ENCODE data around the gene ATAD3C.
"Not testable (repeated sequence)": the region's sequence is repeated elsewhere in the genome, so short reads cannot be mapped to it uniquely, and the experiment has no call there.

DNA sequence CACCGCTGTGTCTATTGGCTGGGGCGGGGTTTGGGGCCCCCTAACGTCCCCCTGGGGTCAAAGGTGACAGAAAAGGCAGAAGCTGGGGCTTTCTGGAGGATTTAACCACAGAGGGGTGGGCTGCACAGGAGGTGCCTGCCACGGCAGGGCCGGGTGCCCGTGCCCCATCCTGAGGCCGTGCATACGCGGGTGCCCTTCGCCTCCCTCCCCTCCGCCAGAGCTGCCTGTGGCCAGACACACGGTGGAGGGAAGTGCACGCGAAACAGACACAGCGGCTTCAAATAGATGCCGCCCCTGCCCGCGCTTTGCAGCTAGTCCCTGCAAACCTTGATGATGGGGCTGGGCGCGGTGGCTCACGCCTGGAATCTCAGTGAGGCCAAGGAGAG lies 60.0 kb downstream of the ATAD3C start:
- TF ChIP-seq POLR2AphosphoS5, EP300, POLR2A (IDR thresholded peaks at IDR 0.05): not testable (repeated sequence)
- TF ChIP-seq, protein P1, sequence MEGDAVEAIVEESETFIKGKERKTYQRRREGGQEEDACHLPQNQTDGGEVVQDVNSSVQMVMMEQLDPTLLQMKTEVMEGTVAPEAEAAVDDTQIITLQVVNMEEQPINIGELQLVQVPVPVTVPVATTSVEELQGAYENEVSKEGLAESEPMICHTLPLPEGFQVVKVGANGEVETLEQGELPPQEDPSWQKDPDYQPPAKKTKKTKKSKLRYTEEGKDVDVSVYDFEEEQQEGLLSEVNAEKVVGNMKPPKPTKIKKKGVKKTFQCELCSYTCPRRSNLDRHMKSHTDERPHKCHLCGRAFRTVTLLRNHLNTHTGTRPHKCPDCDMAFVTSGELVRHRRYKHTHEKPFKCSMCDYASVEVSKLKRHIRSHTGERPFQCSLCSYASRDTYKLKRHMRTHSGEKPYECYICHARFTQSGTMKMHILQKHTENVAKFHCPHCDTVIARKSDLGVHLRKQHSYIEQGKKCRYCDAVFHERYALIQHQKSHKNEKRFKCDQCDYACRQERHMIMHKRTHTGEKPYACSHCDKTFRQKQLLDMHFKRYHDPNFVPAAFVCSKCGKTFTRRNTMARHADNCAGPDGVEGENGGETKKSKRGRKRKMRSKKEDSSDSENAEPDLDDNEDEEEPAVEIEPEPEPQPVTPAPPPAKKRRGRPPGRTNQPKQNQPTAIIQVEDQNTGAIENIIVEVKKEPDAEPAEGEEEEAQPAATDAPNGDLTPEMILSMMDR (IDR thresholded peaks at IDR 0.05) = not testable (repeated sequence)

Data from sigmoid colon (tissue), 4 donors.